MM.1S (cell line): ENCODE measurements around the gene ATF1.

Experiments used
- CTCF ChIP-seq: fragments of 300-600 bp; sonication (generic); IDR thresholded peaks from 2 replicates; pipeline ENCODE4 v1.5.1; 2016; ENCODE audit warnings: antibody characterized with exemption, low read length, mixed read lengths
- EZH2 ChIP-seq: fragments of 300-600 bp; sonication (generic); optimal IDR thresholded peaks from 2 replicates; pipeline ENCODE3; 2017; ENCODE audit warnings: low read depth, mild to moderate bottlenecking, antibody characterized with exemption, low read length, mixed read lengths
- EZH2phosphoT487 ChIP-seq: fragments of 300-600 bp; sonication (generic); IDR thresholded peaks from 2 replicates; pipeline ENCODE4 v1.6.1; 2018; ENCODE audit warnings: antibody characterized with exemption, low read length

- TF ChIP-seq EZH2, result no peak
- no peak for TF ChIP-seq CTCF
- no peak for TF ChIP-seq EZH2phosphoT487
These were observed 38.6 kb upstream of the ATF1 start for GRCh38 chr12:50725011-50725942.
